Ecto neural progenitor cell (in vitro differentiated cells): Measurements from ENCODE around the gene SORL1.
A peak's percentile ranks its signal among the peaks of the same experiment; 100 is the strongest.

Experiments used
- DNase-seq: peaks from one replicate; pipeline ENCODE4 v3.0.0-alpha.2; 2018; ENCODE audit warnings: low spot score

Gene SORL1

GRCh38 chr11:121451178-121451985 lies 732 bp upstream of the SORL1 start:
- no peak for DNase-seq

GRCh38 chr11:121452609-121453150 lies 566 bp downstream of the SORL1 start, which contains the start of gene SORL1-AS1:
Gene SORL1-AS1 (minus strand): TSS chr11:121452967.
- no peak for DNase-seq

- DNase-seq, result no peak
These were observed 1.6 kb downstream of the SORL1 start for GRCh38 chr11:121453589-121454299.

- DNase-seq, result no peak
These were observed 3.0 kb downstream of the SORL1 start for GRCh38 chr11:121455115-121455514.

GRCh38 chr11:121456151-121456550 lies 4.0 kb downstream of the SORL1 start:
- no peak for DNase-seq

- DNase-seq, result no peak
These were observed 4.8 kb downstream of the SORL1 start for GRCh38 chr11:121456816-121457431.

- no peak for DNase-seq
These were observed 6.4 kb downstream of the SORL1 start for GRCh38 chr11:121458551-121458950.

GRCh38 chr11:121459413-121460017 lies 7.4 kb downstream of the SORL1 start:
- no peak for DNase-seq

GRCh38 chr11:121460941-121461514 lies 8.9 kb downstream of the SORL1 start:
- no peak for DNase-seq

- DNase-seq, result no peak
These were observed 9.7 kb downstream of the SORL1 start for GRCh38 chr11:121461843-121462242.

- no peak for DNase-seq
These were observed 11.7 kb downstream of the SORL1 start for GRCh38 chr11:121463689-121464335.

- DNase-seq, result no peak
These were observed 12.3 kb downstream of the SORL1 start for GRCh38 chr11:121464352-121464946.

GRCh38 chr11:121465709-121466062 lies 13.6 kb downstream of the SORL1 start:
- DNase-seq, result no peak

GRCh38 chr11:121466063-121466794 lies 14.1 kb downstream of the SORL1 start:
- peak; percentile 68 for DNase-seq

GRCh38 chr11:121467471-121467870 lies 15.4 kb downstream of the SORL1 start:
- DNase-seq, result no peak

- no peak for DNase-seq
These were observed 15.9 kb downstream of the SORL1 start for GRCh38 chr11:121467965-121468364.

GRCh38 chr11:121469910-121470309 lies 17.8 kb downstream of the SORL1 start:
- DNase-seq, result no peak

GRCh38 chr11:121471167-121471566 lies 19.1 kb downstream of the SORL1 start:
- DNase-seq, result no peak

GRCh38 chr11:121472312-121472711 lies 20.2 kb downstream of the SORL1 start:
- DNase-seq, result no peak

- no peak for DNase-seq
These were observed 21.1 kb downstream of the SORL1 start for GRCh38 chr11:121473064-121473777.
